Endothelial cell (in vitro differentiated cells): ENCODE results near the gene RMND5B. TPM values are rescaled to one million over a fixed set of nuclear protein-coding genes. Genes with fewer than 3 reads are reported as not detected.

Experiments used
- DNase-seq: peaks from one replicate; pipeline ENCODE4 v3.0.0; 2021; ENCODE audit warnings: low spot score
- H3K27ac Mint-ChIP-seq: one replicate; pipeline ENCODE4 v1.8.0; 2021; ENCODE audit warnings: mixed read lengths, inconsistent platforms; ENCODE audit not compliant: unreplicated experiment
- H3K27me3 Mint-ChIP-seq: one replicate; pipeline ENCODE4 v1.8.0; 2021; ENCODE audit warnings: mild to moderate bottlenecking, moderate library complexity, mixed read lengths, inconsistent platforms; ENCODE audit not compliant: unreplicated experiment
- H3K36me3 Mint-ChIP-seq: one replicate; pipeline ENCODE4 v1.8.0; 2021; ENCODE audit warnings: mild to moderate bottlenecking, low read depth, mixed read lengths, inconsistent platforms; ENCODE audit not compliant: unreplicated experiment
- H3K4me1 Mint-ChIP-seq: one replicate; pipeline ENCODE4 v1.8.0; 2021; ENCODE audit warnings: mild to moderate bottlenecking, mixed read lengths, inconsistent platforms; ENCODE audit not compliant: unreplicated experiment
- H3K4me3 Mint-ChIP-seq: one replicate; pipeline ENCODE4 v1.8.0; 2021; ENCODE audit warnings: mild to moderate bottlenecking, mixed read lengths, inconsistent platforms; ENCODE audit not compliant: unreplicated experiment
- H3K9me3 Mint-ChIP-seq: one replicate; pipeline ENCODE4 v1.8.0; 2021; ENCODE audit warnings: mixed read lengths, inconsistent platforms; ENCODE audit not compliant: unreplicated experiment
- total RNA-seq: library from RNA; stranded (reverse); fragmentation: NEBNext Ultra II Directional; extraction: Animal tissue kit (Norgen Biotek cat#: 25700); gene quantifications from one replicate; pipeline ENCODE4 v1.2.1, GENCODE V29; 2021; ENCODE audit not compliant: unreplicated experiment
- TF ChIP-seq, protein P1 (sequence below): fragments of 200-600 bp; sonication (generic); IDR thresholded peaks from one replicate; pipeline ENCODE4 v1.5.0; 2021; ENCODE audit warnings: antibody characterized with exemption; ENCODE audit not compliant: unreplicated experiment

RMND5B gene
- total RNA-seq, 1 donor from 2014 or later, result 70.4 TPM

DNA sequence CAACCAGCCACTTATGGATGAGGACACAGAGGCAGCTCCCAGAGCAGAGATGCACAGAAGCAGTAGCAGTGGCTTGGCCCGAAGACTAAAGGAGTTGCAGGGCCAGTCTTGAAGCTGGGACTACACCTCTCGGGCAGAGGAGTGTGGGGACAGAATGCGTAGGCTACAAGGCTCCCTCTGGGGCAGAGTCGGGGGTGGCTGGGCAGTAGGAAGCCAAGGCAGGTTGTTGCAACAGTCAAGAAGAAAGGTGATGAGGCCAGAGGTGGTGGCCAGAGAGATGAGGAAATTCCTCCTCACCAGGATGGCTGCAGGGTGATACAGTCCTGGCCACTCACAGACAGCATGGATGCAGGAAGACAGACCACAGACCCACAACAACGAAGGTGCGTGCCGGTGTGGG, 22.4 kb upstream of the RMND5B start:
- H3K36me3 Mint-ChIP-seq, result peaks cover 10% of the 10 kb centered on the region
- DNase-seq, result no peak
- TF ChIP-seq, protein P1, sequence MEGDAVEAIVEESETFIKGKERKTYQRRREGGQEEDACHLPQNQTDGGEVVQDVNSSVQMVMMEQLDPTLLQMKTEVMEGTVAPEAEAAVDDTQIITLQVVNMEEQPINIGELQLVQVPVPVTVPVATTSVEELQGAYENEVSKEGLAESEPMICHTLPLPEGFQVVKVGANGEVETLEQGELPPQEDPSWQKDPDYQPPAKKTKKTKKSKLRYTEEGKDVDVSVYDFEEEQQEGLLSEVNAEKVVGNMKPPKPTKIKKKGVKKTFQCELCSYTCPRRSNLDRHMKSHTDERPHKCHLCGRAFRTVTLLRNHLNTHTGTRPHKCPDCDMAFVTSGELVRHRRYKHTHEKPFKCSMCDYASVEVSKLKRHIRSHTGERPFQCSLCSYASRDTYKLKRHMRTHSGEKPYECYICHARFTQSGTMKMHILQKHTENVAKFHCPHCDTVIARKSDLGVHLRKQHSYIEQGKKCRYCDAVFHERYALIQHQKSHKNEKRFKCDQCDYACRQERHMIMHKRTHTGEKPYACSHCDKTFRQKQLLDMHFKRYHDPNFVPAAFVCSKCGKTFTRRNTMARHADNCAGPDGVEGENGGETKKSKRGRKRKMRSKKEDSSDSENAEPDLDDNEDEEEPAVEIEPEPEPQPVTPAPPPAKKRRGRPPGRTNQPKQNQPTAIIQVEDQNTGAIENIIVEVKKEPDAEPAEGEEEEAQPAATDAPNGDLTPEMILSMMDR, result no peak
- H3K4me3 Mint-ChIP-seq, result no peak overlapping the region
- no peaks in the 10 kb centered on the region for H3K9me3 Mint-ChIP-seq
- peaks cover 15% of the 10 kb centered on the region for H3K4me1 Mint-ChIP-seq
- peaks cover 6% of the 10 kb centered on the region for H3K27me3 Mint-ChIP-seq
- H3K27ac Mint-ChIP-seq, result no peak overlapping the region

DNA sequence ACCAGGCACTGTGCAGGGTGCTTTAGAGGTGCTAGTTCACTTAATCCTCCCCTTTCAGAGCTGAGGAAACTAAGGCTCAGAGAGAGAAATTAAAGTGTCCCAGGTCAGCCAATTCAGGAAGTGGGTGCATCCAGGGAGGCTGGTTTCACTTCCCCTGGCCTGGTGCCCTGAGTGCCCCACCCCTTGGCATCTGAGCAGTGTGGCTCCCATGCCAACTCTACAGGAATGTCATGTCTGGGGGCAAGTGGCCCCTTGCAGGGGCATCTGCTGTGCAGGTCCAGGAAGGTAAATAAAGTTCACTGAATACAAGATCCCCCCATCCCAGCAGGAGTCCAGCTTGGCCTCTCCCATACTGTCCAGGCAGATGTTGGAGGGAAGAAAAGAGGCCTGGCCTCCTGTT, 21.8 kb upstream of the RMND5B start:
- no peak for DNase-seq
- Mint-ChIP-seq H3K27ac (no peak overlapping the region), H3K9me3 (no peaks in the 10 kb centered on the region), H3K4me1 (peaks cover 15% of the 10 kb centered on the region), H3K36me3 (peaks cover 10% of the 10 kb centered on the region), H3K27me3 (peaks cover 6% of the 10 kb centered on the region), H3K4me3 (no peak overlapping the region)
- TF ChIP-seq, protein P1, result no peak

DNA sequence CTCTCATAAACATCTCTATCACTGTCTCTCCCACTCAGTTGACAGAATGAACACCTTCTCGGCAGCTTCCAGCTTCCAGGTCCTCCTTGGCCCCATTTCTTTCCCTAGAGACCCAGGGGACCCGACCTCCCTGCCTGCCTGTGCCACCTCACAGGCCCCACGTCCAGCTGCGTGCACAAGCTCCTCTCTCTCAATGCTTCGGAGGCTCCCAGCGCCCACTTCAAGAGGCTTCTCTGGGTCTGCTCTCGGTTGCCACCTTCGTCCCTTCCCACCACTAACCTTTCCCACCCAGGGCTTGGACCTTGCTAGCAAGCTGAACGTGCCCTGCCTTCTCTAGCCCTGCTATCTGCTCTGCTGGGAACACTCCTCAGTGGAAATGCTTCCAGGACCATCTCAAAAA, 20.3 kb upstream of the RMND5B start:
- Mint-ChIP-seq H3K4me3 (no peak overlapping the region), H3K27me3 (peaks cover 11% of the 10 kb centered on the region)
- no peak for DNase-seq

DNA sequence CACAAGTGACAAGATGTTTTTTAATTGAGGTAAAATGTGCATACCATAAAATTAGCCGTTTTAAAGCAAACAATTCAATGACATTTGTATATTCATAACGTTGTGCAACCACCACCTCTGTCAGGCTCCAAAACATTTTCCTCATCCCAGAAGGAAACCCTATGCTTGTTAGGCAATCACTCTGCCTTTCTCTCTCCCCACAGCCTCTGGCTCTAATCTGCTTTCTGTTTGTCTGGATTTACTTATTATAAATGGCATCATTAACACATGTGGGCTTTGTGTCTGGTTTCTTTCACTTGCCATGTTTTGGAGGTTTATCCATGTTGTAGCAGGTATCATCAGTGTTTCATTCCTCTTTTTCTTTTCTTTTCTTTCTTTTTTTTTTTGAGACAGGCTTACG, 18.9 kb upstream of the RMND5B start:
- peaks cover 31% of the 10 kb centered on the region for H3K4me1 Mint-ChIP-seq
- H3K4me3 Mint-ChIP-seq, result peak overlapping the region; percentile 78
- peak overlapping the region; percentile 83 for H3K27ac Mint-ChIP-seq
- DNase-seq, result no peak
- peaks cover 21% of the 10 kb centered on the region for H3K36me3 Mint-ChIP-seq
- no peaks in the 10 kb centered on the region for H3K9me3 Mint-ChIP-seq
- H3K27me3 Mint-ChIP-seq, result peaks cover 16% of the 10 kb centered on the region
- TF ChIP-seq, protein P1, result no peak

More for the DNA sequence above, 20.3 kb upstream of the RMND5B start:
- H3K9me3 Mint-ChIP-seq, result no peaks in the 10 kb centered on the region
- peaks cover 18% of the 10 kb centered on the region for H3K36me3 Mint-ChIP-seq
- H3K27ac Mint-ChIP-seq, result peak overlapping the region; percentile 27
- TF ChIP-seq, protein P1, result no peak
- H3K4me1 Mint-ChIP-seq, result peaks cover 18% of the 10 kb centered on the region

DNA sequence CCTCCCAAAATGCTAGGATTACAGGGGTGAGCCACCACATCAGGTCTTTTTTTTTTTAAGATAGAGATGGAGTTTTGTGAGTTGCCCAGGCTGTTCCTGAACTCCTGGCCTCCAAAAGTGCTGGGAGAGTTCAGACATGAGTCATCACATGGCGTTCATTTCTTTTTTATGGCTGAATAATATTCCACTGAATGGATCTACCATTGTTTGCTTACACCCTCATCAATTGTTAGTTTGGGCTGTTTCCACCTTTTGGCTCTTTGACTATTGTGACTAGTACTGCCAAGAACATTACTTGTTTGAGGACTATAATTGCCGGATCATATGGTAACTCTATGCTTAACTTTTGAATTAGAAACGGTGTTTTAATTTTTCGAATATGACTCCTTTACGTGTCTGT, 18.3 kb upstream of the RMND5B start:
- Mint-ChIP-seq H3K36me3 (peaks cover 21% of the 10 kb centered on the region), H3K27ac (peak overlapping the region; percentile 93), H3K9me3 (no peaks in the 10 kb centered on the region), H3K27me3 (peaks cover 18% of the 10 kb centered on the region), H3K4me3 (peak overlapping the region; percentile 96), H3K4me1 (peaks cover 34% of the 10 kb centered on the region)
- no peak for DNase-seq
- TF ChIP-seq, protein P1, result no peak
